HT-29 (cell line): ENCODE data around the gene PIK3R3. TPM values are rescaled to one million over a fixed set of nuclear protein-coding genes. Genes with fewer than 3 reads are reported as not detected.
"Not testable (repeated sequence)": the region's sequence is repeated elsewhere in the genome, so short reads cannot be mapped to it uniquely, and the experiment has no call there.

Source experiments
- DNase-seq: peaks from one replicate; pipeline ENCODE4 v3.0.0-alpha.2; 2015; ENCODE audit warnings: low spot score
- total RNA-seq: library from RNA; depleted of rRNA; stranded (reverse); fragments of >200 nt; shearing (Covaris generic); gene quantifications from 2 replicates; pipeline ENCODE4 v1.2.3, GENCODE V29; 2014

Gene PIK3R3
- total RNA-seq, 1 experiment from 2014 or later = 7.7 TPM

DNA sequence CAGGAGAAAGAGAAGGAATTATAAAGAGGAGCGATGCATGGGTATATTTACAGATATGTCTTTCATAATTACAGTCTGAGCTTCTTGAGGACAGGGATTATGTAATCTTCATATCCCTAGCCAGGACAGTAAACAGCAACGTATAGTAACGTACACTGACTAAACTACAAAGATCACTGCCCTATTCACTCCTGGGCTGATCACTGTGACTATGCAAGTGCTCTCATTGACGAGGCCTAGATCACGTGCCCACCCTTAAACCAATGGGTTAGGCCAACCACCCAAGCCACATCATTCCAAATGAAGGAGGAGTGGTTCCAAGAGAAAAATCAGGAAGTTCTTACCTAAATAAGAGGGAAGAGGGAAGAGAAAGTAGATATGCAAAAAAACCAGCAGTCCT is 18.5 kb downstream of the PIK3R3 start:
- no peak for DNase-seq

DNA sequence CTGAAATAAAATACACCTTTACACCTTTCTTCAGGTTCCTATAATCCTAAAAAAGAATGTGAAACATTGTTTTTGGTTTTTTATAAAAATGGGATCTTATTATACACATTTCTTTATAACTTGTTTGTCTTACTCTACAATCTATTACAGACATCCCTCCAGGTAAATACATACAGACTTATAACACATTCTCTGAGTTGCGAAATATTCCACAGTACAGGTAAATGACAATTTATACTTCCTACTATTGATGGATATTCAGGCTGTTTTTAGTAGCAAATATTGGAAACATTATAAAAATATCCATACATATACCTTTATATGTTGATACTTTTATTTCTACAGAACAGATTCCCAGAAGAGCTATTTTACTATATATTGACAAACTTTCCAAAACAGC is 20.3 kb downstream of the PIK3R3 start:
- DNase-seq = no peak

DNA sequence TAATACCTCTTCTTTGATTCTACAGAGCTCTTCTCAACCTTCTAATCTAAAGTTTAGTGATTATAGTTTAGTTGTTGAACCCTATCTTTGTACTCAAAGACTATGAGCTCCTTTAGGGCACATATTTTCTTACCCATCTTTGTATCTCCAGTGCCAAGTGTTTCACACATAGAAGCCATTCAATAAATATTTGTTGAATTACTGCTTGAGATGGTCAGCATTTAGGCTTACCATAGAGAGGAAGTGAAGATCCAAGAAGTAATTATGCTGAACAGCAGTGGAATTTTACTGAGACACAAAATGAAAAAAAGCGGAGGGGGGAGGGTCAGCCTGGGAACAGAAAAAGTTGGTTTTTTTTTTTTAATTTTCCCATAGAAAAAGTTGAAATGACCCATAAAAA is 21.9 kb downstream of the PIK3R3 start:
- no peak for DNase-seq

DNA sequence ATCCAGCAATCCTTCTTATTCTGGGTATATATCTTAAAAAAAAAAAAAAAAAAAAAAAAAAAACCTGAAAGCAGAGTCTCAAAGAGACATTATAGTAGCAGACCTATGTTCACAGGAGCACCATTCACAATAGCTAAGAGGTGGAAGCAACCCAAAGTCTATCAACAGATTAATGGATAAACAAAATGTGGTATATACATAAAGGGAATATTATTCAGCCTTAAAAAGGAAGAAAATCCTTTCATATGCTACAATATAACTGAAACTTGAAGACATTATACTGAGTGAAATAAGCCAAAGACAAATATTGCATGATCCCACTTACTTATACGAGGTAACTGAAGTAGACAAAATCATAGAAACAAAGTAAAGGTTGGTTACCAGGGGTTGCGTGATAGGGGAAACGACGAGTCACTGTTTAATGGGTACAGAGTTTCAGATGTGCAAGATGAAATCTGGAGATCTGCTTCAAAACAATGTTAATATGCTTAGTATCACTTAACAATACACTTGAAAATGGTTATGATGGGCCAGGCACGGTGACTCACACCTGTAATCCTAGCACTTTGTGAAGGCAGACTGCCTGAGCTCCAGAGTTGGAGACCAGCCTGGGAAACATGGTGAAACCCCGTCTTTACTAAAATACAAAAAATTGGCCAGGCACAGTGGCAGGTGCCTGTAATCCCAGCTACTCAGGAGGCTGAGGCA is 29.5 kb downstream of the PIK3R3 start:
- no peak for DNase-seq

DNA sequence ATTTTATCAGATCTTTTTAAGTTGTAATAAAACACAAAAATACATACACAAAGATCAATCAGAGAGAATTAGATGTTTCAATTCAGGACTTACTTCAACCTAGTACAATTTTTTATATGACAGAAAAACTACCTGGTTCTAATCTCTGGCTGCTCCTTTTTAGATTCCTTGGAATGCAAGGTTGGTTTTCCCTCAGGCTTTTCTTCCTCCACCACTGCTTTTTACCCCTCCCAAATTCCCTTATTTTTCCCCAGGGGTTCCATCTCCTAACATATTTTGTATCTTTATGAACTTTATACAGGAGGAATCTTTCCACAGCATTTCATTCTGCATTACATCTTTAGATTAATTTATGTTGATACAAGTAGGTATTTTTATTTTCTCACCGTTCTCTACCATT is 33.2 kb downstream of the PIK3R3 start:
- no peak for DNase-seq

DNA sequence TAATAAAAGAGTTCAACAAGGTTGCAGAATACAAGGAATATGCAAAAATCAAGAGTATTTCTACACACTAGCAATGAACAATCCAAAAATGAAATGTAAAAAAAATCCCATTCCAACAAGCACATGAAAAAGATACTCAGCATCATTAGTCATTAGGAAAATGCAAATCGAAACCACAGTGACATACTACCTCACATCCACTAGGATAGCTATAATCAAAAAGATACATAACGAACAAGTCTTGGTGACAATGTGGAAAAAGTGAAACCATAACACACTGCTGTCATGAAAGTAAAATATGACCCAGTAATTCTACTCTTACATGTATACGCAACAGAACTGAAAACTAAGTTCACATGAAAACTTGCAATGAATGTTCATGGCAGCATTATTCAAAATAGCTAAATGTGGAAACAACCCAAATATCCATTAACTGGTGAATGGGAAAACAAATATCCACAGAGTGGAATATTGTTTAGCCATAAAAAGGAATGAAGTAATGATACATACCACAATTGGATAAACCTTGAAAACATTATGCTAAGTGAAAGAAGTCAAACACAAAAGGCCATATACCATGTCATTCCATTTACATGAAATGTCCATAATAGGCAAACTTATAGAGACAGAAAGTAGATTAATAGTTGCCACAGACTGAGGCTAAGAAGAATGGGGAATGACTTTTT is 34.3 kb downstream of the PIK3R3 start:
- no peak for DNase-seq

DNA sequence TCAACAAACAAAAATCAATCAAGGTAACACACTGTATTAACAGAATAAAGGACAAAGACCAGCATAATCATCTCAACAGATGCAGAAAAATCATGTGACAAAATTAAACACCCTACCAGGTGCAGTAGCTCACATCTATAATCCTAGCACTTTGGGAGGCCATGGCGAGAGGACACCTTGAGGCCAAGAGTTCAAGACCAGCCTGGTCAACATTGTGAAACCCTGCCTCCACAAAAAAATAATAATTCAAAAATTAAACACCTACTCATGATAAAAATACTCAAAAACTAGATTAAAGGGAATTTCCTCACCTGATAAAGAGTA is 35.3 kb downstream of the PIK3R3 start:
- DNase-seq = no peak

DNA sequence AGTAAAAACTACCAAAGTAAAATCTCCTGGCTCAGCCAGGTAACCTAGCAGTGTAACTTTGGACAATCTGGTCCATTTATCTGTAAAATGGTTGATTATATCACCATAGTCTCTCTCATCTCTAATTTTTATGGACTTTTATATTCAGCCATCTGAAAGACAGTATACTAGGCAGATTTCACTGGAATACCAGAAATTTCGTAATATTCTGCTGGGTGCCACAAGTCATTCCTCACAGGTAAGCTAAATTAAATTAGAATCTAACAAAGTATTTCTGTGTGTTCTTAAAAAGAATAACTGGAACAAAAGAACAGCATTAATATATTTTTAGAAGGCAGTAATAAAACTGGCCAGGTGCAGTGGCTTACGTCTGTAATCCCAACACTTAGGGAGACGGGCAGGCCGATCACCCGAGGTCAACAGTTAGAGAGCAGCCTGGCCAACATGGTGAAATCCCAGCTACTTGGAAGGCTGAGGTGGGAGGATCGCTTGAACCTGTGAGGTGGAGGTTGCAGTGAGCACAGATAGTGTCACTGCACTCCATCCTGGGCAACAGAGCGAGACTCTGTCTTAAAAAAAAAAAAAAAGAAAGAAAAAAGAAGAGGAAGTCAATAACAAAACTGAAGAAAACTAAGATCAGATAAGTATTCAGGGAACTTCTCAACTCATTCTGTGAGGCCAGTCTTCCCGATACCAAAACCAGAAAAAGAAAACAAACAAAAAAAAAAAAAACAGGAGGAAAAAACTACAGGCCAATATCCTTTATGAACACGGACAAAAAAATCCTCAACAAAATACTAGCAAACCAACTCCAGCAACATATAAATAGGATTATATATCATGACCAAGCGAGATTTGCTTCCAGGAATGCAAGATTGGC is 35.9 kb downstream of the PIK3R3 start:
- DNase-seq = no peak

DNA sequence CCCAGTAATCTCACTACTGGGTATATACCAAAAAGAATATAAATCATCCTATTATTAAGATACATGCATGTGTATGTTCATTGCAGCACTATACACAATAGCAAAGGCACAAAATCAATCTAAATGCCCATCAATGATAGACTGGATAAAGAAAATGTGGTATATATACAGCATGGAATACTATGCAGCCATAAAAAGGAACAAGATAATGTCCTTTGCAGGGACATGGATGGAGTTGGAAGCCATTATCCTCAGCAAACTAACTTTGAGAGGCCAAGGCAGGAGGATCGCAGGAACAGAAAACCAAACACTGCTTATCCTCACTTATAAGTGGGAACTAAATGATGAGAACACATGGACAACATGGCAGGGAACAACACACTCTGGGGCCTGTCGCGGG is 37.3 kb downstream of the PIK3R3 start:
- DNase-seq = not testable (repeated sequence)

DNA sequence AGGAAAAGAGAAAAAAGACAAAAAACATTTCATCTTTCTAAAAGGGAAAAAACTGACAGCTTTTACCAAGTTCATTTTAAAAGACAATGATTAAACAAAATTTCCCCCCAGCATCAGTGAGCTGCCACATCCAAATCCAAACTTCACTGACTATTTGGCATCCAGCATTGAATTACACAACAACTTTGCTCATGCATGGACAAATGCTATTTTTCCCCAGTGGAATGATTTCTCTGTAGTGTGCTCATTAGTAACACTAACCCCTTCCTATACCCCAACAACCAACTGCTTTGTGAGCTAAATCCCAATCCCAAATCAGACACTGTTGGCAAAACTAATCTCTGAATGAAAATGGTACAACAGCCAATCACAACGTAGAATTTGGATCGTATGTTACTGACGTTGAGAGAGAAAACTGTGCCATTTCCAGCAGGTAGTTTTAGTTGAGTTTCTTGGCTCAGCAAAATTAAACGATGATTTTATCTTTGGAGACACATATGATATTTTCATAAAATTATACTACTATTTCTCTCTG is 37.9 kb downstream of the PIK3R3 start:
- DNase-seq = no peak

DNA sequence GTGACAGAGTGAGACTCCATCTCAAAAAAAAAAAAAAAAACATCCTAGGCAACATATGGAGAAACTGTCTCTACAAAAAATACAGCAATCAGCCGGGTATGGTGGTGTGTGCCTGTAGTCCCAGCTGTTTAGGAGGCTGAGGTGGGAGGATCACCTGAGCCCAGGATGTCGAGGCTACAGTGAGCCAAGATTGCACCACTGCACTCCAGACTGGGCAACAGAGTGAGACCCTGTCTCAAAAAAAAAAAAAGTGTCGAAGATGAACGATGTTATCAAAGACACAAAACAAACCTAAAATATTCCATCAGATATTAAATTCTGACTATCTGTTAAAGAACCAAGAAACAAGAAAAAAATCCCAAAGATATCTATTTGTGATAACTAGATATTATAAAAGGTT is 38.6 kb downstream of the PIK3R3 start:
- not testable (repeated sequence) for DNase-seq

DNA sequence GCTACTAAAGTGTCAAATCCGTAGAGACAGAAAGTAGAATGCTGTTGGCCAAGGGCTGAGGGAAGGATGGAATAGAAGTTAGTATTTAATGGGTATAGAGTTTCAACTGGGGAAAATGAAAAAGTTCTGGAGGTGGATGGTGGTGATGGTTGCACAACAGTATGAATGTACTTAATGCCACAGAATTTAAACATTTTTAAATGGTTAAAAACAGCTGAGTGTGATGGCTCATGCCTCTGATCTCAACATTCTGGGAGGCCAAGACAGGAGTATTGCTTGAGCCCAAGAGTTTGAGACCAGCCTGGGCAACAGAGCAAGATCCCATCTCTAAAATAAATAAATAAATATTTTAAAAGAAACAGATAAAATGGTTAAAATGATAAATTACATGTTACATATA is 44.5 kb downstream of the PIK3R3 start:
- no peak for DNase-seq

DNA sequence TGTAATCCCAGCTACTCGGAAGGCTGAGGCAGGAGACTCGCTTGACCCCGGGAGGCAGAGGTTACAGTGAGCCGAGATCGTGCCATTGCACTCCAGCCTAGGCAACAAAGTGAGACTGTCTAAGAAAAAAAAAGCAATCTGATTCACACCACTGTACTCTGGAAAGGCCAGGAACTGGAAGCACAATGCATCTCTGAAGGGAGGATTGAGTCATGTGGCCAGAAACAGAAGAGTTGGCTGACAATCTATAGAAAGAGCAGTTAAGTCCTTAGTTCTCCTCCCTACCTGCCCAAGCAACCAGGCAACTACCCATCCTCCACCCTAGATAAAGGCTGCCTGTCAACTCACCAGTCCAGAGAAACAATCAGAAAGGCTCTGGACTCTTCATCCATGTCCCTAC is 45.9 kb downstream of the PIK3R3 start:
- no peak for DNase-seq

DNA sequence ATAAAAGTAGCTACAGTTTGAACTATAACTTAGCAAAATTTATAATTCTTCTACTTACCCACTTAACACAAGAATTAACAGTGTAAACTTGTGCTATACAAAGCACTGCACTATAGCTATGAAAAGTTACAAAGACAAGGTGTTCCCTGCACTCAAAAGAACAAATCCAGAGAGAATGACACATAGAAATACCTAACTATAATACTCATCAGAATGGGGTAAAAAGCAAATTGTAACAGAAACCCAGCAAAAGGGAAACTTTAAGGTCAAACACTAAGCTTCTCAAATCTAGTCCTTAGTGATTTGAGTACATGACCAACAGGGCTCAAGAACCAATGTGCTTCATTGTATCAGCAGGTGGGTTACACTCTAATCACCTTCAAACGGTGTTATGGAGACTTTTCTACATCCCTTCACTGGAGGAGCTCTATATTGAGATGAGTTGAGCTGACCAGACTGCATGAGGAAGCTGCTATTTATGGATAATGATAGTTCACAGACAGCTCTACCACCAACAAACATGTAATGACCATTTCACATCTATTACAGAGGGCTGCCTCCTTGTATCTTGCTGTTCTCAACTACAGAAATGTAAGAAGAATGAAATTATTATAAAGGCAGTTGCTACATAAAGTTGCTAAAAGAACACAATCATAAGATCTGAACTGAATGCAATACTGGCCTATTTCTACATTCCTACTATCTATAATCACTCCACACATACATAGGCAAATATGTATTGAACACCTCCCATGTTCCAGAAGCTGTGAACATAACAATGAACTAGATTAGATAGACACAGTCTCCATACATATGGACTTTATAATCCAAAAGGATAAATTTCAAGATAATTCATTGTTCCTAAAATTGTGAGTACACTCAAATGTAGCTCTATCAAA is 47.6 kb downstream of the PIK3R3 start:
- DNase-seq = no peak

DNA sequence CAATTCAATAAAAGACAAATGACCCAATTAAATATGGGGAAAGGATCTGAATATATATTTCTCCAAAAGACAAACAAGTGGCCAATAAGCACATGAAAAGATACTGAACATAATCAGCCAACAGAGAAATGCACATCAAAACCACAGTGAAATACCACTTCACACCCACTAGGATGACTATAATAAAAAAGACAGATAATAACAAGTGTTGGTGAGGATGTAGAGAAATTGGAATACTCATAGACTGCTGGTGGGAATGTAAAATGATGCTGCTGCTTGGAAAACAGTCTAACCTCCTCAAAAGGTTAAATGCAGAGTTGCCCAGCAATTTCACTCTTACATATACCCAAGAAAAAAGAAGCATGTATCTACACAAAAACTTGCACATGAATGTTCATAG is 48.9 kb downstream of the PIK3R3 start:
- DNase-seq = no peak

DNA sequence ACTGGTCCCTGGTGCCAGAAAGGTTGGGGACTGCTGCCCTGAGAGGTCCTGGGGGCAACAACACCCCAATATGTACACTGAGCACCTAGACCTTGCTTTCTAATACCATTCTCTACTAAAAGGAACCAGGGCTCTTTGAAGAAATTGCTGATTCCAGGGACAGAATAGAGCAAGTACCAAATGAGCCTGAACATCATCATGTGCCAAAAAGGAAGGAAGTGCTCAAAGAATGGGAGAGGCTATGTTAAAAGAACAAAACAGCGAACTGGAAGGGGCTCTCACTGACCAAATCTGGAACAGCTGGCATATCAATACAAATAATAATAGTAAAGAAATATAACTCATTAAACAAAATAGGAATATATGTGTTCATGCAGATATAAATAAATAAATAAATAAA is 50.8 kb downstream of the PIK3R3 start:
- DNase-seq = no peak

DNA sequence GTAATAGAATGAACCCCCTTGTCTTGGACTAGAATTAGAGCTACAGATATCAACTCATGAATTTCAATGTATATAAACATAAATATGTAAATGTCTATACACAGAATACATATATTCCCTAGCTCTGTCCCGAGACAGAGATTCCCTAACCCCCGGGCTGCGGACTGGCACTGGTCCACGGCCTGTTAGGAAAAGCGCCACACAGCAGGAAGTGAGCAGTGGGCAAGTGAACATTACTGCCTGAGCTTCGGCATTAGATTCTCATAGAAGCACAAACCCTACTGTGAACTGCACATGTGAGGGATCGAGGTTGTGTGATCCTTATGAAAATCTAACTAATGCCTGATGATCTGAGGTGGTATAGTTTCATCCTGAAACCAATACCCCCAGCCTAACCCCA is 51.2 kb downstream of the PIK3R3 start:
- no peak for DNase-seq

DNA sequence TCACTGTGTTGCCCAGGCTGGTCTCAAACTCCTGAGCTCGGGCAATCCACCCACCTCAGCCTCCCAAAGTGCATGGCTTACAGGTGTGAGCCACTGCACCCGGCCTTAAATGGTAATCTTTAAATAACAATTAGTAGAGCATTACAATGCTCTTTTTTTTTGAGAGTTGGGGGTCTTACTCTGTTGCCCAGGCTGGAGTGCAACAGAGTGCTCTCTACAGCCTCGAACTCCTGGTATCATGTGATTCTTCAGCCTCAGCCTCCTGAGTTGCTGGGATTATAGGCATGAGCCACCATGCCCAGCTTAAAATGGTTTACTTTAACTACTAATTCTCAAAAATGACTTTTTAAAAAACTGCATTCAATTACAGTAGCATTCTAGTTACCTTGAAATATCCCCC is 52.2 kb downstream of the PIK3R3 start:
- no peak for DNase-seq

DNA sequence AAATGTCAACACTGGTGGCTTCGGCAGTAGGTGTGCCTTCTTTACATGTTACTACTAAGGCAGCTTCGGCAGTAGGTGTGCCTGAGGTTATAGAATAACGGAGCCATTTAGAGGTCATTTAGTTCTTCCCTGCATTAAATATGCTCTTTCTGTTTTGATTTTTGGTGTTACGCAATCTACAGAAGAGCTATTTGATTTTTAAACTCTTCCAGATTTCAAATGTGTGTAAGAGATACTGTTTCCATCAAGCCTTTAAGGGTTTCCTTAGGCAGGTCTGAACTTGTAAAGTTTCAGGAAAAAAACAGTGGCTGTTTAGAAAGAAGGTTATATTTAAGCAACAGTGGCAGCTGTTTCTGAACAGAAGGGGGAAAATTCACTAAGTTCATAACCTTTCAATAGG is 54.8 kb downstream of the PIK3R3 start:
- no peak for DNase-seq

DNA sequence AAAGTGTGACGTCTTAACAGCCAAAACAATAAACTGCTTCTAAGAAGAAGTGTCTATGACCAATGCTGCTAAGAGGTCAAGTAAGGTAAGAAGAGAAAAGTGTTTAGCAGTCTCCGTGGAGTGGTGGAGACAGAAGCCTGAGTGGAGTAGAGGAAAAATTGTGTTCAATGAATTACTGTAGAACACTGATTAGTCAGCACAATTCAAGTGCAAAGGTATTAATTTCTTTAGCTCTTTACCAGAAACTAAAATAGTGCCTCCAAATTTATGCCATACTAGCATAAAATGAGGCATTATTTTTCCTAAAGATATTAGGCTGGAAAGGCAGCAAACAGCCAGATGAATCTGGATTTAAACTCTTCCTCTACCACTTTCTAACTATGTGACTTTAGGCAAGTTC is 56.1 kb downstream of the PIK3R3 start:
- no peak for DNase-seq

DNA sequence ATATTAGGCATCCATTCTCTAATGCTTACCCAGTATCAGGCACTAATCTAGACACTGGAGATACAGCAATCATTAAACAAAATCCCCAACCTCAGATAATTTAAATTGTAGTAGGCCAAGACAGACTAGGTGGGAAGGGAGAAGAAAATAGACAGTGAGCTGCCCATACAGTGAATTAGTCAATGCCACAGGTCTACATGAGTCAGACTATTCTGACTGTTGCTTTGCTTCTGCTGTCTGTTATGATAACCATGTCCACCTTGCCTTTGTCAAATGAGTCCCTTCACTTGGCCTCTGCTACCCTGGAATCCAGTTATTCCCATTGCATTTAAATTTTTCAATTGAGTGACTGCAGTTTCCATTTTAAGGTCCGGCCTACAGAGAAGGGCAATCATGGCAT is 59.5 kb downstream of the PIK3R3 start:
- DNase-seq = no peak
